Stimulated activated CD4-positive, alpha-beta T cell treated with anti-CD3 and anti-CD28 coated beads, Interleukin-2, amount 100 ng/mL, for 4 hours (primary cell): ENCODE measurements around the gene SAMD8.

Source experiments
- DNase-seq: peaks from one replicate; pipeline ENCODE4 v3.0.0-alpha.2; 2020; ENCODE audit warnings: low read depth

The SAMD8 gene

GRCh38 chr10:75111365-75111906, at the start of gene SAMD8:
Gene SAMD8 (plus strand): TSS chr10:75111656. CDS start chr10:75150529, 38,873 bp downstream.
- peak; percentile 93 for DNase-seq

GRCh38 chr10:75061709-75062505, 49.5 kb upstream of the SAMD8 start:
- no peak for DNase-seq

- no peak for DNase-seq
These were observed 48.8 kb upstream of the SAMD8 start for GRCh38 chr10:75062506-75063299.

GRCh38 chr10:75063461-75064230, 47.8 kb upstream of the SAMD8 start:
- DNase-seq, result no peak

- DNase-seq, result no peak
These were observed 46.4 kb upstream of the SAMD8 start for GRCh38 chr10:75065076-75065475.

- DNase-seq, result no peak
These were observed 45.2 kb upstream of the SAMD8 start for GRCh38 chr10:75066271-75066670.

GRCh38 chr10:75067272-75067671, 44.2 kb upstream of the SAMD8 start:
- DNase-seq, result no peak

- no peak for DNase-seq
These were observed 42.9 kb upstream of the SAMD8 start for GRCh38 chr10:75068523-75068922.

GRCh38 chr10:75070476-75070875, 41.0 kb upstream of the SAMD8 start:
- DNase-seq, result no peak

GRCh38 chr10:75070961-75071428, 40.5 kb upstream of the SAMD8 start:
- DNase-seq, result no peak

GRCh38 chr10:75071756-75072155, 39.7 kb upstream of the SAMD8 start:
- no peak for DNase-seq

- no peak for DNase-seq
These were observed 38.7 kb upstream of the SAMD8 start for GRCh38 chr10:75072727-75073126.

- DNase-seq, result no peak
These were observed 38.0 kb upstream of the SAMD8 start for GRCh38 chr10:75073442-75073841.

- DNase-seq, result no peak
These were observed 36.6 kb upstream of the SAMD8 start for GRCh38 chr10:75074711-75075445.

- no peak for DNase-seq
These were observed 35.1 kb upstream of the SAMD8 start for GRCh38 chr10:75076348-75076747.

- DNase-seq, result no peak
These were observed 31.9 kb upstream of the SAMD8 start for GRCh38 chr10:75079436-75080083.

- DNase-seq, result no peak
These were observed 30.9 kb upstream of the SAMD8 start for GRCh38 chr10:75080554-75080953.

- DNase-seq, result no peak
These were observed 30.1 kb upstream of the SAMD8 start for GRCh38 chr10:75081379-75081778.

- no peak for DNase-seq
These were observed 27.3 kb upstream of the SAMD8 start for GRCh38 chr10:75083972-75084833.

- DNase-seq, result no peak
These were observed 26.5 kb upstream of the SAMD8 start for GRCh38 chr10:75084834-75085384.
